Gastrocnemius medialis (tissue), 4 donors: ENCODE measurements around the gene FOSL2.

ENCODE experiments used
- CTCF ChIP-seq, 5 experiments: fragments of 450-650 bp in 3 of 5; fragments of 200-600 bp in 2 of 5; sonication (generic) in 2 of 5; IDR thresholded peaks in 4 of 5; conservative IDR thresholded peaks in 1 of 5; 1 replicate in 4 of 5; 2 replicates in 1 of 5; pipeline ENCODE4 v1.5.1; 2016 to 2019; ENCODE audit warnings: antibody characterized with exemption in 5 of 5, mild to moderate bottlenecking in 3 of 5, moderate library complexity in 3 of 5
- POLR2A ChIP-seq, 2 donors: fragments of 450-650 bp; IDR thresholded peaks; one replicate each; pipeline ENCODE4 v1.6.1; 2017; ENCODE audit warnings: antibody characterized with exemption in 2 of 2, mild to moderate bottlenecking in 2 of 2, moderate library complexity in 2 of 2

GRCh38 chr2:28413899-28414295, 21.2 kb downstream of the FOSL2 start:
- TF ChIP-seq POLR2A (IDR thresholded peaks at IDR 0.05) (no peak), CTCF (IDR thresholded peaks at IDR 0.05 in 4 of 5, conservative IDR thresholded peaks at IDR 0.05 in 1 of 5) (no peak)
